Effector CD4-positive, alpha-beta T cell (primary cell): ENCODE results near the gene TLR10.
A peak's percentile ranks its signal among the peaks of the same experiment; 100 is the strongest.

Experiments used
- DNase-seq: peaks from one replicate; pipeline ENCODE4 v3.0.0-alpha.2; 2020

TLR10 gene

GRCh38 chr4:38765382-38765781 is 17.4 kb downstream of the TLR10 start:
- no peak for DNase-seq

- no peak for DNase-seq
Observed at GRCh38 chr4:38764277-38764676, 18.5 kb downstream of the TLR10 start.

- no peak for DNase-seq
Observed at GRCh38 chr4:38762560-38762959, 20.2 kb downstream of the TLR10 start.

GRCh38 chr4:38759790-38760122 is 23.0 kb downstream of the TLR10 start:
- DNase-seq = no peak

DNA sequence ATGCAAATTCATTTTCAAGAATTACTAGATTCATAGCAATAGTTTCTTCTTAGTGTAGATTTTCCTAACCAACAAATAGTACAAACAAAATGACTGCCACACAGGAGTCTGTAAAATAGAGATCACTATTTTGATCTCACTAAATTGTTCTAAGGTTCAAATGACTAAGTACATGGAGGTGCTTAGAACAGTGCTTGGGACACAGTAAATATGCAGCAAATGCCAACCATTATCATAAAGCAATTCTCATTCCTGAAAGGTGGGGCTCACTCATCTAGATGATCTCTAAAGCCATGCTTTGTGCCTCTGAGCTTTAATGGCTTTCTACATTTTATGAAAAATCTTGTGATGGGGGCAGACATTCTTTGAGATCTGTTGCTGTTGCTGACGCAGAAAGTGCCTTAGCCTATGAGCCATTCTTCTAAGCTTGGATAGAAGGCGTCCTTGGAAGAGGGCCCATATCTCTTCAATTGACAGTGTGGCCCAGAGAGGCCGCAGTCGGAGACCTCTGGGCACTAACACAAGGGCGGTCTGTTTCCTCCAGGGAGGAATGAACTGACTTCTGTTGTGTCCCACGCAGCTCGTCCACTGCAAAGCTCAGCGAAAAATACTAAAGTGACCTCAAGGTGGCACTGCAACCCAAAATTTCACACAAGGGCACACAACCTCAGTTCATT is 23.5 kb downstream of the TLR10 start:
- DNase-seq = peak; percentile 48

DNA sequence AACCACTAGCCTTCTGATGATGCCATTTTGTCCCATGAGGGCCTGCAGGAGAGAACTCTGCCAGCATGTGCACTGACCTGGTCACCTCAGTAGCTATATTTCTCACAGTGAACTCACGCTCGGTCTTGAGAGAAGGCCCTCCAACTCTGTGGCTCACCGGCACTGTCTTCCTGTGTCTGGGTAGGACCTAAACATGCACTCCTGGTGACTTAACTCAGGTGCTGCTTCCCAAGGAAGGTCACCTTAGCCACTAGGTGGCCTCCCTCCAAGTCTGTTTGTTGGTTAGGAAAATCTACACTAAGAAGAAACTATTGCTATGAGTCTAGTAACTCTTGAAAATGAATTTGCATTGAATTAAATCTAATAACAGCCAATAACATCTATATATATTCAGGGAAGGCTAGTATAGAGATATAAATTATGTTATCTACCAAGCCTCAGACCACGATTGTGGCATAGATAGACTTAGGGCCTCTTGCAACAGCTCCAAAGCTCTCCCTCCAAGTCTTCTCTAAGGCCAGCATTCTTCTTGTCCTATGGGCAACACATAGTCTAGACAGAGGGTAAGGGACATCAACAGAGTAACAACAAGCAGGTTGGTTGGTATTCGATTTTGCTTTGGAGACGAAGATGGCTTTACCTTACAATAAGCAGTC is 24.7 kb downstream of the TLR10 start:
- no peak for DNase-seq

GRCh38 chr4:38752941-38753806 is 29.6 kb downstream of the TLR10 start:
- DNase-seq = no peak

- no peak for DNase-seq
Observed at GRCh38 chr4:38752372-38752940, 30.3 kb downstream of the TLR10 start.

GRCh38 chr4:38751341-38752010 is 31.3 kb downstream of the TLR10 start:
- DNase-seq = no peak

GRCh38 chr4:38749336-38749735 is 33.5 kb downstream of the TLR10 start:
- no peak for DNase-seq

DNA sequence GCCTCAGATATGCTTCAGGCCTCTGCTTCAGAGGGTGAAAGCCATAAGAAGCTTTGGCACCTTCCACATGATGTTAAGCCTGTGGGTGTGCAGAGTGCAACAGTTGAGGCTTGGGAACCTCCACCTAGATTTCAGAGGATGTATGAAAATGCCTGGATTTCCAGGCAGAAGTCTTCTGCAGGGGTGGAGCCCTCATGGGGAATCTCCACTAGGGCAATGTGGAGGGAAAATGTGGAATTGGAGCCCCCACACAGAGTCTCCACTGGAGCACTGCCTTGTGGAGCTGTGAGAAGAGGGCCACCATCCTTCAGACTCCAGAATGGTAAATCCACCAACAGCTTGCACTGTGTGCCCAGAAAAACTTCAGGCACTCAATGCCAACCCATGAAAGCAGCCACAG is 35.2 kb downstream of the TLR10 start:
- DNase-seq = no peak

- no peak for DNase-seq
Observed at GRCh38 chr4:38745881-38746280, 36.9 kb downstream of the TLR10 start.

DNA sequence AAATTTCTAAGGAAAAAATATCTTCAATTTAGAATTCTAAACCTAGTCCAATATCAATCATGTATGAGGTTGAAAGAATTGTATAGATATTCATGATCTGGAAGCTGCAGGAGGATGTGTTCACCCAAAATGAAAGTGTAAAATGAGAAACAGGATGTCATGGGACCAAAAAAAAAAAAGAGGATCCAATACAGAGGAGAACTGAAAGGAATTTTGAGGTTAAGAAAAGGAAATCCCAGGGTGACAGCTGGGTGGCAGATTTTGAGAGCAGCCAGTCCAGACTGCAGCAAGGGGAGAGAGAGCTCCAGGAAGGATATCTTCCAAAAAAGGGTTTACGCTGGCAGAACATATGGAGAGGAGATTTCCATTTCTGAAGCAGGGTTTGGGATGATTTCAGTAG is 38.9 kb downstream of the TLR10 start:
- DNase-seq = no peak

GRCh38 chr4:38740303-38740702 is 42.5 kb downstream of the TLR10 start:
- DNase-seq = no peak

GRCh38 chr4:38738940-38739803 is 43.6 kb downstream of the TLR10 start:
- DNase-seq = no peak

GRCh38 chr4:38735870-38736269 is 46.9 kb downstream of the TLR10 start:
- DNase-seq = no peak

GRCh38 chr4:38734911-38735310 is 47.9 kb downstream of the TLR10 start:
- no peak for DNase-seq

DNA sequence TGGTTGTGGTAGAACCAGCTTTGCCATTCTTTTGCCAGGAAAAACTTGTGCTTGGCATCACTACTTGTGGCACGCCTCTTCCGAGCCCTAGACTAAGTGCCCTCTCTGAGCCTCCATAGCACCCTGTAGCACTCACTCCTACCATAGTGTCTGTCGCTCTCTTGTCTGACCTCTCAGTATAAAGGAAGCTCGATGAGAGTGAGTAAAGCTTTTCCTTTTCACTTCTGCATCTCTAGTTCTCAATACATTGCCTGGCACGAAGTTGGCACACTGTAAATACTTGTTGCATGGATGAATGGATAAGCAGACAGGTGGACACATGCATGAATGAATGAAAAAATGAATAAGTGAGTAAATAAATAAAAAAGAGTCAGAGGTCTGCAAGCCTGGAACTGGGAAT is 48.3 kb downstream of the TLR10 start:
- DNase-seq = no peak

DNA sequence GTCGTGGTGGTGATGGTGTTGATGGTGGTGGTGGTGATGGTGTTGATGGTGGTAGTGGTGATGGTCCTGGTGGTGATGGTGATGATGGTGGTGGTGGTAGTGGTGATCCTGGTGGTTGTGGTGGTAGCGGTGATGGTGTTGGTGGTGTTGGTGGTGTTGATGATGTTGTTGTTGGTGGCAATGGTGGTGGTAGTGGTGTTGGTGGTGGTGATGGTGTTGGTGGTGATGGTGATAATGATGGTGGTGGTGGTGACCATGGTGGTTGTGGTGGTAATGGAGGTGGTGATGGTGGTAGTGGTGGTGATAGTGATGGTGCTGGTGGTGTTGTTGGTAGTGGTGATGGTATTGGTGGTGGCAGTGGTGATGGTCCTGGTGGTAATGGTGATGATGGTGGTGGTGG is 49.1 kb downstream of the TLR10 start:
- DNase-seq = no peak

DNA sequence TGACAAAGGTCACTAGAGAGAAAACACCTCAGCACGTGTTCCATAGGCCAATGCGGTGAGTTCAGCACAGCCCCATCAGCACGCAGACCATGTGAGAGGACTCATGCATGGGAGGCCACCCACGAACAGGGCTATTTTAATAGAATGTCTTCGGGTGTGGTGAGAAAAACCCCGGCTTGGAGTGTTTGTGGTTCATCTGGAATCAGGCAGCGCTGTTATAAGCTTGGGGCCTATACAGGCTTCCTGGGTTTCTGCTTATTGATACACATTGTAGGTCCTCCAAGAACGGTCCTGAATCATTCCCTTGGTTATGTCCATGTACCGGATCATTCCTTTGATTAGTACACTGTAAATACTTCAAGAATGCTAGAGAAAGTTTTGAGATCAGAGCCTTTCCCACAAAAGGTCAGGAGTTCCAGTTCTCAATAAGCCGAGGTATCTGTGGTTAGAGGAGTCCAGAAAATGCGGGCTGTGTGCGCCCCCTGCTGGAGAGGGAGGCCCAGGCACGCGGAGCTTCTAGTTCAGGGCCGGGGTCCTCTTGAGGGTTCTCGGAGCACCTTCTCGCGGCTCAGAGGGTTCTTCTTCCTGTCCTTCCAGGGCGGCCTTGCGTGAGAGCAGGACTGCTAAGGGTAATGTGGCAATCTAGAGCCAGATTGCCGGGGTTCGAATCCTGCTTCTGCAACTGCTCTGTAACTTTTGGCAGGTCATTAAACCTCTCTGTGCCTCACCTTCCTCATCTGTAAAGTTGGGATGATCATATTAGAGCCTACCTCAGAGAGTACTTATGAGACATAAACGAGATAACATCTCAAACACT is 51.8 kb downstream of the TLR10 start:
- DNase-seq = peak; percentile 83

DNA sequence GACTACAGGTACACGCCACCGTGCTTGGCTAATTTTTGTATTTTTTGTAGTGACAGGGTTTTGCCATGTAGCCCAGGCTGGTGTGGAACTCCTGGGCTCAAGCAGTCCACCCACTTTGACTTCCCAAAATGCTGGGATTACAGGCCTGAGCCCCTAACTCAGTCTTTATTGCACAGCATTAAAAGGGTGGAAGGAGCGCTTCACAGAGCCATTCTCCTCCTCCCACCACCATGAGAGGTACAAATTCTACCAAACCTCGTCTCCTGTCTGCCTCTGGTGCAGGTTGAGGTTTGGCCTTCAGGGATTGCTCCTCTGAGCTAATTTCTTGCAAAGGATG is 52.3 kb downstream of the TLR10 start:
- DNase-seq = no peak
